Hepatocyte (in vitro differentiated cells): ENCODE results near the gene EPHA8.

Experiments used
- EZH2 ChIP-seq: fragments of 200-600 bp; sonication (generic); IDR thresholded peaks from 2 replicates; pipeline ENCODE4 v1.6.1; 2016; ENCODE audit warnings: antibody characterized with exemption, mild to moderate bottlenecking, borderline replicate concordance
- TF ChIP-seq, protein P1 (sequence below): fragments of 200-600 bp; sonication (generic); IDR thresholded peaks from 2 replicates; pipeline ENCODE4 v1.5.1; 2016; ENCODE audit warnings: antibody characterized with exemption, mild to moderate bottlenecking; ENCODE audit not compliant: poor library complexity

DNA sequence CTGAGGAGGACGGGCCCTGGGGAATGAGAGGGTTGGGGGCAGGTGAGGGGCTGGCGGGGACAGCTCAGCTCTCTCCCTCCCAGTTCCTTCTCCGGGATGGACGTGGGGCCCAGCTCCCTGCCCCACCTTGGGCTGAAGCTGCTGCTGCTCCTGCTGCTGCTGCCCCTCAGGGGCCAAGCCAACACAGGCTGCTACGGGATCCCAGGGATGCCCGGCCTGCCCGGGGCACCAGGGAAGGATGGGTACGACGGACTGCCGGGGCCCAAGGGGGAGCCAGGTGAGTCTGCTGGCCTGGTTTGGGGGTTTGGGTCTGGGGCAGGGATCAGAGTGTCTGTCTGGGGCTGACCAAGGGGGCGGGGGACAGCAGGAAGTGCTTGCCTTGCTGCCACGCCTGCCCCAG lies 80.6 kb downstream of the EPHA8 start:
- TF ChIP-seq, protein P1, sequence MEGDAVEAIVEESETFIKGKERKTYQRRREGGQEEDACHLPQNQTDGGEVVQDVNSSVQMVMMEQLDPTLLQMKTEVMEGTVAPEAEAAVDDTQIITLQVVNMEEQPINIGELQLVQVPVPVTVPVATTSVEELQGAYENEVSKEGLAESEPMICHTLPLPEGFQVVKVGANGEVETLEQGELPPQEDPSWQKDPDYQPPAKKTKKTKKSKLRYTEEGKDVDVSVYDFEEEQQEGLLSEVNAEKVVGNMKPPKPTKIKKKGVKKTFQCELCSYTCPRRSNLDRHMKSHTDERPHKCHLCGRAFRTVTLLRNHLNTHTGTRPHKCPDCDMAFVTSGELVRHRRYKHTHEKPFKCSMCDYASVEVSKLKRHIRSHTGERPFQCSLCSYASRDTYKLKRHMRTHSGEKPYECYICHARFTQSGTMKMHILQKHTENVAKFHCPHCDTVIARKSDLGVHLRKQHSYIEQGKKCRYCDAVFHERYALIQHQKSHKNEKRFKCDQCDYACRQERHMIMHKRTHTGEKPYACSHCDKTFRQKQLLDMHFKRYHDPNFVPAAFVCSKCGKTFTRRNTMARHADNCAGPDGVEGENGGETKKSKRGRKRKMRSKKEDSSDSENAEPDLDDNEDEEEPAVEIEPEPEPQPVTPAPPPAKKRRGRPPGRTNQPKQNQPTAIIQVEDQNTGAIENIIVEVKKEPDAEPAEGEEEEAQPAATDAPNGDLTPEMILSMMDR: no peak
- TF ChIP-seq EZH2: no peak
